Transverse colon (tissue), 3 donors: ENCODE results near the gene CDK18.

Experiments
- POLR2A ChIP-seq: fragments of 450-650 bp; IDR thresholded peaks from one replicate; pipeline ENCODE4 v1.6.1; 2016; ENCODE audit warnings: antibody characterized with exemption, mild to moderate bottlenecking, moderate library complexity
- TF ChIP-seq, protein P1 (sequence below), 5 experiments: fragments of 200-600 bp in 3 of 5; fragments of 450-650 bp in 2 of 5; sonication (generic) in 3 of 5; IDR thresholded peaks; 1 replicate in 2 of 5; 2 replicates in 3 of 5; pipeline ENCODE4 v1.5.1; 2016 to 2017; ENCODE audit warnings: antibody characterized with exemption in 5 of 5, inconsistent platforms in 3 of 5, mild to moderate bottlenecking in 2 of 5, moderate library complexity in 1 of 5

DNA sequence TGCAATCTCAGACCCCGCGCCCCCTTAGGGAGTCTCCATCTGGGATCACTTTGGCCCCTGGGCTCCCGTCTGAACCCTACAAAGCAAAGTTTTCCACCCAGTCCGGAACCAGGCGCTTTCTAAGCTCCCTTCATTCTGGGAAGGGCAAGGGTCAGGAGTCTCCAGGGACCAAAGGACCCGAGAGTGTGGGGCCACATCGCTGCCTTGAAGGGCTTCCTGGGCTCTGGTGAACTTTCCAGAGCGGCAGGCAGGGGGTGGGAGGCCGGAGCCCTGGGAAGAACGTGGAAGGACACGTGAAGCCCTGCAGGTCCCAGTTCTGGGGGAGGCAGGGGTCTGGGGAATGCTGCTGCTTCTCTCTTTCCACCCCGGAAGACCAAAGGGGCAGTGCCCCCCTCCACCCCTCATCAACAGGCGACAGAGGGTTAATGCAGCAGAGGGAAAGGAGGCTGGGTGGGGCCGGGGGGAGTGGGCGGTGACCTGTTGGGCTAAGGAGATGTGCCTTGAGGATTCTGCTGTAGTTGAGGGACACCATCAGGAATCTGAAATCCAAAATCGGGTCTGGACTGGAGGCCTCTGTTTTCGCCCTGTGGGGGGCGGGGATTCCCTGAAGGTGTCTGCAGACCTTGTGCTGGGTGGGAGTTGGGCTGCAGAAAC, 734 bp downstream of the CDK18 start:
- TF ChIP-seq POLR2A = no peak
- TF ChIP-seq, protein P1, sequence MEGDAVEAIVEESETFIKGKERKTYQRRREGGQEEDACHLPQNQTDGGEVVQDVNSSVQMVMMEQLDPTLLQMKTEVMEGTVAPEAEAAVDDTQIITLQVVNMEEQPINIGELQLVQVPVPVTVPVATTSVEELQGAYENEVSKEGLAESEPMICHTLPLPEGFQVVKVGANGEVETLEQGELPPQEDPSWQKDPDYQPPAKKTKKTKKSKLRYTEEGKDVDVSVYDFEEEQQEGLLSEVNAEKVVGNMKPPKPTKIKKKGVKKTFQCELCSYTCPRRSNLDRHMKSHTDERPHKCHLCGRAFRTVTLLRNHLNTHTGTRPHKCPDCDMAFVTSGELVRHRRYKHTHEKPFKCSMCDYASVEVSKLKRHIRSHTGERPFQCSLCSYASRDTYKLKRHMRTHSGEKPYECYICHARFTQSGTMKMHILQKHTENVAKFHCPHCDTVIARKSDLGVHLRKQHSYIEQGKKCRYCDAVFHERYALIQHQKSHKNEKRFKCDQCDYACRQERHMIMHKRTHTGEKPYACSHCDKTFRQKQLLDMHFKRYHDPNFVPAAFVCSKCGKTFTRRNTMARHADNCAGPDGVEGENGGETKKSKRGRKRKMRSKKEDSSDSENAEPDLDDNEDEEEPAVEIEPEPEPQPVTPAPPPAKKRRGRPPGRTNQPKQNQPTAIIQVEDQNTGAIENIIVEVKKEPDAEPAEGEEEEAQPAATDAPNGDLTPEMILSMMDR (IDR thresholded peaks at IDR 0.05) = peak in 2 of 5 experiments; percentile 21 to 24
